Stimulated activated CD8-positive, alpha-beta memory T cell treated with anti-CD3 and anti-CD28 coated beads, Interleukin-15, amount 100 ng/mL, for 4 hours (primary cell): ENCODE results near the gene KNDC1.

Experiments used
- DNase-seq, 2 donors: peaks; one replicate each; pipeline ENCODE4 v3.0.0-alpha.2; 2020; ENCODE audit warnings: low read depth in 2 of 2

KNDC1 gene

GRCh38 chr10:133241501-133242205 lies 81.6 kb downstream of the KNDC1 start:
- DNase-seq: no peak

DNA sequence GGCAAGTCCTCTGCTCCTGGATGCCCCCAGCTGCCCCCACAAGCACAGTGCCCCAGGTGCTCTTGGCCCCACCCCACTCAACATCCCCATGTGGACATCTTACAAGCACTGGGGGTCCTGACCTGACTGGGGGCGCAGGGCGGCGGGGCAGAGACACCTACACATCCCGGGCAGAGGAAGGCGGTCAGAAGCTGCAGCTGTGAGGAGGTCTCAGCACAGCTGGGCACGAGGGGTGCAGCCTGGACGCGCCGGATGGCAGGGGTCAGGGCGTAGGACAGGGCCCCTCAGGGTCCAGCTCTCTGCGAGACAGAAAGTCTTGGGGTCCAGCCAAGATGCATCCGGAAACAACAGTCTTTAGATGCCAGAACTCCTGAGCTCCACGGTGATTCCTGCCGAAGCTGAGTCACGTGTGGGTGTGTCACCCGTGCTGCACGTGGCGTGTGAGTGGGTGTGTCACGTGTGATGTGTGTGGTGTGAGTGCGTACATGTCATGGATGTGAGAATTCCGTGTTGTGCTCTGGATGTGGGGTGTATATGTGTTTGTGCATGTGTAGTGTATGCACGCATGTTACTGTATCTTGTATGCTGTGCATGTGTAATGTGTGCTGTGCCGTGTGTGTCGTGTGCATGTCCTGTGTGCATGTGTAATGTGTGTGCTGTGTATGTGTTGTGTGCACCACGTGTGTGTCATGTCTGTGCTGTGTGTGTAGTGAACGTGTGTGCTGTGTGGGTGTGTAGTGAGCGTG lies 82.8 kb downstream of the KNDC1 start:
- no peak for DNase-seq

GRCh38 chr10:133243593-133243992 lies 83.6 kb downstream of the KNDC1 start:
- DNase-seq: no peak

DNA sequence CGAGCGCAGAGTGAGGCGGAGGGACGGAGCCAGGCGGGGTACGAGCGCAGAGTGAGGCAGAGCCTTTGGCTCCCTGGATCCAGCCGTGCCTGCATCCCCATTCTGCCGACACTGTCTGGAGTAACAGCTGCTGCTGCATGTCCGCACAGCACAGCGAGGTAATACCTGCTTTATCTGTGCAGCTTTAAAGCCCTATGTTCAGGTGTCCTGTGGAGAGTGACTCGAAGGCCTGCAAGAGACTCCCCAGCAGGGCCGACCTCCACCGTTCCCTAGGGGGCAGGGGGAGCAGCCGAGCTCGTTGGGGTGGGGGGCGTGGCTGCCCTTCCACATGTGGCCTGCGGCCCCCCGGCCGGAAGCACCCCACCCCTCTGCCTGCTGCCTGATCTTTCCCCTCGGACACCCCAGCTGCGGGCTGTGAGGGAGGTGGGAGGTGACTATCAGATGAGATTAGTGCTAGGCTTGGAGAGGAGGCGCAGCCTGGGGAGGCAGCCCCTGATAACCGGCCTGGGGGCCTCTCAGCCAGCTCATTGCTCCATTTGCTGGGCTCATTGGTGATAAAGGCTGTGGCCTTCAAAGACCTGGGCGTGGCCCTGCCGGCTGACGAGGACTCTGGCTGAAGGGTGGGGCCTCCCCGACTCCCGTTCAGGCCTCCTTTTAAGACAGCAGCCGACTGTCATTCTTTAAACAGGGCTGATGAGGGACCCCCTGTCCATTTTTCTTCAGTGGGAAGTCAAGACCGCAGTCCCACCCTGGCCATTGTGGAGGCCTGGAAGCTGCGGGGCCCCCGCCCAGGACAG lies 85.6 kb downstream of the KNDC1 start:
- no peak for DNase-seq

GRCh38 chr10:133246236-133246626 lies 86.2 kb downstream of the KNDC1 start:
- DNase-seq: no peak

DNA sequence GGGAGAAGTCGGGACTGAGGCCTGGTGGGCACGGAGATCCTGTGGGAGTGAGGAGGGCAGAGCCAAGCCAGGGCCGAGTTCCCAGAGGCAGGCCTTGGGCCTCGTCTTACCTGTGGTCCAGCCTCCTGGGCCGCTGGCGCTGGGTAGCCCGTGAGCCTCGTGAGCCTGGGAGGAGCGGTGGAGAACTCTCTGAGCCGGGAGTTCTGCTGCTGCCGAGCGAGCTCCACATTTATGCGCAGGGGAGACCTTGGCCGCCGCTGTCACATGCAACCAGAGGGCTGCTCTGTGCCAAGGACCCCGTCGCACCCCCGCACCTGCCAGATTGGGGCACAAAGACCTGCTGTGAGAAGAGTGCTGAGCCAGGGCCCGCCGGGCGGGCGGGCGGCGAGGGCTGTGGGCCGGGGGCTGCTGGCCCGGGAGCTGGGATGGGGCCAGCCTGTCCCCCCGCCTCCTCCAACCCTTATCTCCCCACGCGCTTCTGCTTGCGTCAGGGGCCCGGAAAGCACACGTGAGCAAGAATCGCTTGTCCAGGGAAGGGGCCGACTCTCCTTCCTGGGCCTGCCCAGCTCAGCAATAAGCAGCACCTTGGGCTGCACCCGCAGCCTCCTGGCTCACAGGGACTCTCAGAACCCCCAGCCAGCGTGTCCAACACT lies 87.8 kb downstream of the KNDC1 start:
- DNase-seq: no peak

DNA sequence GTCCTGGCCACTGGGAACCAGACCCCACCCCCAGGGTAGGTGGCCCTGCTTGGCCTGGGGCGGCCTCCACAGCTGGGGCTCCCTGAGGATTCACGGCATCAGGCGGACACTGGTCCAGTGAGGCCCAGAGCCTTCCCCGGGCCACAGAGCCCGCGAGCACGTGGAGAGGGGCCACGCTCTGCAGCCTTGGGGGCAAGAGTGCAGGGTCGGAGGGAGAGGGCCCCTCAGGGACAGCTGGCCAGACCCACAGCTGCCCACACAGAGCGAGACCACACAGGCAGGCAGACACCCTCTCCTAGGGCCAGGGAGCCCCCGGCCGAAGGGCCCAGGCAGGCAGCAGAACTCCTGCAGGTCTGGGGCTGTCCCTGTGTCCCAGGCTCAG lies 88.3 kb downstream of the KNDC1 start:
- DNase-seq: no peak

DNA sequence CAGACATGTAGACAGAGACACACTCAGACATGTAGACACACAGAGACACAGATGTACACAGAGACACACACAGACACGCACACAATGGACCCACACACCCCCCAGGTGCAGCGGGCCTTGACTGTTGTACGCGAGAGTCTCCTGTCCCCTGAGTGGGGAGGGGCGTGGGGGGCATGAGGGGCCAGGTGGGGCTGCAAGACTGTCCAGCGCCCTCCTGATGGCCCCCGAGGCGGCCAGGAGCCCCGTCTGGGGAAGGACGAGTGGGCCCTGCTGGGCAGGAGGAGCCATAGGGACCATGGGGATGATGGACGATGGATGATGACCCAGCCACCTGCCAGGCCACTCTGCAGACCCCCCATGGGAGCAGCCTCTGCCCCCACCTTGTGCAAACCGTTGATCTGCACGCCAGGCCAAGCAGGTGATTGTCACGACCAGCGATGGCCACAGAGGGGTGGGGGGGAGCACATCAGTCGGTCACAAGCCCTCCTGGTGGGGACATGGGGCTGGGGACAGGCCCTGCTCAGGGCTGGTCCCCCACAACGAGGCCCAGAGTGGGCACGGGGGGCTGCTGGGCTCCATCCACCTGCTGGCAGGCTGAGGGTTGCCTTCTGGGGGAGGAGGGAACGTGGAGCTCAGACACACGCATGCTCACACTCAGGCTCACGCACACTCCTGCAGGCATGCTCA lies 89.2 kb downstream of the KNDC1 start:
- DNase-seq: no peak

- no peak for DNase-seq
Observed at GRCh38 chr10:133249975-133250754, 90.1 kb downstream of the KNDC1 start.

- DNase-seq: no peak
Observed at GRCh38 chr10:133251388-133252222, 91.6 kb downstream of the KNDC1 start.

- no peak for DNase-seq
Observed at GRCh38 chr10:133252223-133252552, 92.2 kb downstream of the KNDC1 start.

GRCh38 chr10:133253361-133253955 lies 93.4 kb downstream of the KNDC1 start:
- DNase-seq: no peak

DNA sequence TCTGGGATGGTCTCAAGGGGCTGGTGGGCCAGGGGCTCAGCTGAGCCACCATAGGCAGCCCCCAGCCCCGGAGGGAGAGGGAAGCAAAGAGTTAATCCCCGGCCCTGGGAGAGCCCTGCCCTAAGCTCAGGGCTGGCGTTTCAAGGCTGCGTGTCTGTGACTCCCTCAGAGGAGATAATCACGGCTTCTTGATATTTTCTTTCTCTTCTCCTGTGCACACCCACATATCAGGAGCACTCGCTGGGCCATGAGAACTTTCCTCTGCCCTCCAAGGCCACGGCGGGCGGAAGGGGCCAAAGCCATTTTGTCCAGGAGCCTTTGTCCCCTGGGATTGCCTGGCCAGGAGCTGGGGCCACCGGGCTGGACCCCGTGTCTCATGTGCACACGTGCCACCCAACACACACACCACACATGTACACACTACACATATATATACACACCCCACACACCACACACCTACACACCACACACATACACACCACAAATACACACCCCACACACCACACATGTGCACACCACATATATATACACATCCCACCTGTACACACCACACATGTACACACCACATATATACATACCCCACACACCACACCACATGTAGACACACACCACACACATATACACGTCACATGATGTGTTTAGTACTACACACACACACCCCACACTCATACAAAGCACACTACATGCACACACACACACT lies 94.6 kb downstream of the KNDC1 start:
- no peak for DNase-seq

DNA sequence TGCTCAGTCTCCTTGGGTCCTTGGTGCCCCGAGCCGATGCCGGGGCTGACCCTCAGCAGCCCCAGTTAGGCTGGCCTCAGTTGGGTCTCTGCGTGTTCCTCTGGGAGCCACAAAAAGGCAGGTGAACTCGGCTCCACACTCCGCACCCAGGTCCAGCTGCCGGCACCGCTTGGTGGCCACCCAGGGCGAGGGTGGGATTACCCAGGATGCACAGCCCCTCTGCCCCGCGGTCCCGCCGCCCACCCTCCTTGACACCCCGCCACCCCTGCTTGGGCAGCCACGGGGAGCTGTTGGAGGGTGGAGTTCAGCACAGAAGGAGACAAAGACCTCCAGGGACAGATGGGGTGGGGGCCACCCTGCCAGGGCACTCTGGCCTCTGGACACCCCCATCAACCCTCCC lies 95.3 kb downstream of the KNDC1 start:
- DNase-seq: no peak

DNA sequence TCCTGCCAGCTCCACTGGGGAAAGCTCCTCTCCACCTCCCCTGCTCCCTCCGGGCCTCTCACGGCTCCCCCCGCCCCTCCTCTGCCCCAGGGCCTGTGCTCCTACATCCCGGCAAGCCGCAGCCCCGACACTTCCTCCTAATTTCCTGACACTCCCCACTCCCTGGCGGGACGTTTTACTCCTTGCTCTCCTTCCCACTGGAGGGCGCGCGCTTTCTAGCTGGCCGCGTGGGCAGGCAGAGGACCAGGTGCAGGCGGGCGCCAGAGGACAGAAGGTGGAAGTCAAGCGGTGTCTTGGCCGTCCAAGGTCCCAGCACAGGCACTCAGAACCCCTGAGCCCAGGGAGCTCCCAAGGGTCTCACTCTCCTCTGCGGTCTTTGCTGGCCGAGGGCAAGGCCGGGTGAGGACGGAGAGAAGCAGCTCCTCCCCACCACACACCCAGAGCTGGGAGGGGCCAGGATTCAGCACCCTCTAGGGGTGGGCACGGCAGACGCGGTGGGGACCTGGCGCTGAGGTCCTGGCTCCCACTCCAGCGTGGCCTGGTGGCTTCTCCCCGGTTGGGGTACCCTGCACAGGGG lies 97.6 kb downstream of the KNDC1 start:
- no peak for DNase-seq

GRCh38 chr10:133258066-133258817 lies 98.2 kb downstream of the KNDC1 start:
- DNase-seq: no peak

DNA sequence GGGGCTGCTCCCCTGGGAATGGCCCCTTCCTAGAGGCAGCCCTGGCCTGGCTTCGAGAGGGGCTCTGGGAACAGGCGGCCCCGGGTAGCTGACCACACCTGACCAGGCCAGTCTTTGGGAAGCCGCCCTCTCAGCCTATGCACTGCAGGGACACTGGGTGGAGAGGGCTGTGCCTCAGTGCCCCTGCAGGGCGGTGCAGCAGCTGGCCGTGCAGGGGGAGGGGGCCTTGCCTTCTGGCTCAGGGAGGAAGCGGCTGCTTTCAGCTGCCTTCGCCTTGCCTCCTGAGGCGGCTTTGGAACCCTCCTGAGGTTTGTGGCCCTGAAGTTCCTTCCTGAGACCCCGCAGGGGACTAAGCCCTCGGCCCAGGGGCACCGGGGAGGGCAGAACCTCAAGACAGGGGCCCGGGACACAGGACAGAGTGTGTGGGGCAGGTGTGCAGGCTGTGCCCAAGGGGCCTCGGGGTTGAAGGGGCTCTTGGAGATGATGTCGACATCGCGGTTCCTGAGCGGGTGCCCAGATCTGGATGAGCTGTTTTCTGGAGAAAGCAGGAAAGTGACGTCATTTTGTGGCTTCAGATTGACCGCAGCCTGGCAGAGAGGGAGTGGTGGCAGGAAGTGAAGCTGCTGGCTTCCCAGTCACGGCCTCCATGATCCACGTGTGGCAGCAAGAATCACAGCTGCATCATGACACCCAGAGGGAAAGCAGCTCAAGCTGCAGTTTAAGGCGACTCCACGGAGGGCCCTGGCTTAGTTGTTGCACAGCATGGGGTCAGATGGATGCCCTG lies 99.0 kb downstream of the KNDC1 start:
- DNase-seq: peak; percentile 63 to 85
